HG02885 (cell line): ENCODE results near the gene CTAGE15.

ENCODE experiments used
- ATAC-seq: cut with Tn5 transposase; IDR thresholded peaks from one replicate; pipeline ENCODE4 v1.9.1; 2021; ENCODE audit warnings: mild to moderate bottlenecking; ENCODE audit not compliant: unreplicated experiment, poor library complexity

Gene CTAGE15

GRCh38 chr7:143621175-143621574 is 49.6 kb downstream of the CTAGE15 start:
- peak; percentile 42 for ATAC-seq

GRCh38 chr7:143622130-143622529 is 50.5 kb downstream of the CTAGE15 start:
- peak; percentile 27 for ATAC-seq
